HFF-Myc (cell line): ENCODE measurements around the gene MARCO.

ENCODE experiments used
- DNase-seq: peaks from one replicate; pipeline ENCODE4 v3.0.0-alpha.2; 2011; ENCODE audit warnings: low read depth; ENCODE audit errors: extremely low read depth
- H3K4me3 ChIP-seq: replicated peaks from 2 replicates; pipeline ENCODE4 v1.5.1; 2011; ENCODE audit warnings: low read depth, mild to moderate bottlenecking, control low read depth, low read length
- CTCF ChIP-seq: IDR thresholded peaks from 2 replicates; pipeline ENCODE4 v1.5.1; 2012; ENCODE audit warnings: mild to moderate bottlenecking, low read depth, low read length, control low read depth; ENCODE audit errors: missing control alignments

Gene MARCO

DNA sequence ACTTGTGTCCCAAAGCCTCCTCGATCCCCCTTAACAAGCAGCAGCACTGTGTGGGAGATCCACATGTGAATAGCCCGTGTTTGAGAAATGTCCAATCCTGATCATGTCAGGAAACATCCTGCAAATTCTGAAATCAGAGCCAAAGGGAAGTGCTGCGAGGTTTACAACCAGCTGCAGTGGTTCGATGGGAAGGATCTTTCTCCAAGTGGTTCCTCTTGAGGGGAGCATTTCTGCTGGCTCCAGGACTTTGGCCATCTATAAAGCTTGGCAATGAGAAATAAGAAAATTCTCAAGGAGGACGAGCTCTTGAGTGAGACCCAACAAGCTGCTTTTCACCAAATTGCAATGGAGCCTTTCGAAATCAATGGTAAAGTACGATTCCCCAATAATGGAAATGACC is at the start of gene MARCO:
Gene MARCO, plus strand, starts transcription at position 164 of the 400 bp plus-strand sequence. Its CDS starts 107 bp downstream, at position 271.
- no peak for DNase-seq
- H3K4me3 ChIP-seq: no peak within 1 kb of the TSS
- TF ChIP-seq CTCF: no peak

DNA sequence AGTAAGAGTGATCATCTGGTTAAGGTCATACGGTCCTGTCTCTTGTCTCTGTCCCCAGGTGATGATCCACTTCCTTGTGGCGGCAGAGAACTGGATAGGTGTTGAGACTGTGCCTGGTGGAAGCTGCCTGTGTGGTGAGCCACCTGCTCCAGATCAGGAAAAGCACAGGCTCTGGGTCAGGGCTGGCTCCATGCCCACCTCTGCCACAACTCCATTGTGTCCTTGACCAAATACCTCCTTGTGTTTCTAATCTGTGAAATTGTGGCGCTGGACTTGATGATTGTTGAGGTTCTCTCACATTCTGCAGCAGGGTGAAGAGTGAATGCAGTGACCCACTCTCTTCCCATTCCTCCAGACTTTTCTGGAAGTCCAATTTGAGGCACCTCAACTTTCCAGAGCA is 48.9 kb upstream of the MARCO start:
- no peak overlapping the region for H3K4me3 ChIP-seq
- TF ChIP-seq CTCF: no peak
- no peak for DNase-seq

GRCh38 chr2:118902266-118903028 is 39.5 kb upstream of the MARCO start:
- TF ChIP-seq CTCF: no peak
- no peak overlapping the region for H3K4me3 ChIP-seq
- no peak for DNase-seq

- DNase-seq: no peak
- TF ChIP-seq CTCF: no peak
Observed at GRCh38 chr2:118903029-118903351, 39.0 kb upstream of the MARCO start.

DNA sequence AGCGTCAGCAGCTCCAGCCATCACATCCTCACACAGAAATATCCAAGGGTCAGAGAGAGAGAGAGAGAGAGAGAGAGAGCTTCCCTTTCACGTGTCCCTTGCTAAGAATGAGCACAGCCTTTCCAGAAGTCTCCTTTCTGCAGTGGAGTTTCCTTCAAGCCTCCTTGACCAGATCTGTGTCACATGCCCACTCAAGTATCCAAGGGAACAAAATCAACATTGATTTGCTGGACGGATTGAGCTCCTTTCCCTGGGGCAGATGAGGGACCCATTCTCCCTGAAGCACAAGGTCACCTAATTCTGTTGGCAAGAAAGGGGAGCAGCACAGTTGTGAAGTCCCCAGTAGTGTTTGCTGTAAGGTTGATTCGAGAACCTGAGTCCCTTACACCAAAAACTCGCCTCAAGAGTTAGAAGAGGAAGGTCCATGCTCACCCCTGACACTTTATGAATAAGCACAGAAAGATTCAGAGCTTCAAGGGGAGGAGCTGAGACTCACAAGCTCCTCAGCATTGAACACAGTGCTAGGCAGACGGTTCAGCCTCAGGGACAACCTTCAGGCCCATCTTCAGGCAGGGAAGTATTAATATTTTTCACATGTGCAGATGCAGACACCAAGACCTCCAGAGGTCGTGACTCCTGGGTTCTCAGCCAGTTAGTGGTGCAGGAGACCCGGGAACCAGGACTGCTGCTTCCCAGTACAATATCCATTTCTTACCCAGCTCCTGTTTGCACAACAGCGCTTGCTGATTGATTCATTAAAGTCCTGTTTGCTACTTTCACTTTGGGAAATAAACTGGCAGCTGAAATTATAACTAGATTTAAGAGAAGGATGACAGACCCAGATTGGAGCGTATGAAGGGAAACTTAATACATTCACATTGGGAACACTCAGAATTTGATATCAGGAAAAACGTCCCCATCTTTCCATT is 38.2 kb upstream of the MARCO start:
- DNase-seq: no peak
- no peak for TF ChIP-seq CTCF
- H3K4me3 ChIP-seq: no peak overlapping the region

More at GRCh38 chr2:118903029-118903351, 39.0 kb upstream of the MARCO start:
- H3K4me3 ChIP-seq: no peak overlapping the region

GRCh38 chr2:118905206-118905605 is 36.8 kb upstream of the MARCO start:
- no peak overlapping the region for H3K4me3 ChIP-seq
- DNase-seq: no peak
- no peak for TF ChIP-seq CTCF
